ENCODE data around the gene HOXB6.

HOXB6 gene

GRCh38 chr17:48632579-48633265 is 27.9 kb upstream of the HOXB6 start:
- Histone ChIP-seq H3K4me1 (ENCODE audit: control insufficient read depth, insufficient read depth, low read length) (no peaks in the 10 kb centered on the region), H3K9ac (ENCODE audit: low read length) (no peak overlapping the region), H3K36me3 (ENCODE audit: control insufficient read depth, insufficient read depth, low read length, severe bottlenecking) (no peaks in the 10 kb centered on the region), H3K27me3 (replicated peaks; ENCODE audit: control insufficient read depth, insufficient read depth, low read length) (peaks cover 96% of the 10 kb centered on the region), H3K4me3 (ENCODE audit: low read length) (no peak overlapping the region), H3K9me3 (ENCODE audit: control insufficient read depth, low read length) (no peaks in the 10 kb centered on the region)
- no peak for DNase-seq (ENCODE audit: low read depth)

GRCh38 chr17:48631693-48632578 is 27.1 kb upstream of the HOXB6 start:
- Histone ChIP-seq H3K27me3 (replicated peaks; ENCODE audit: control insufficient read depth, insufficient read depth, low read length) (peaks cover 96% of the 10 kb centered on the region), H3K4me3 (ENCODE audit: low read length) (no peak overlapping the region), H3K36me3 (ENCODE audit: control insufficient read depth, insufficient read depth, low read length, severe bottlenecking) (no peaks in the 10 kb centered on the region), H3K4me1 (ENCODE audit: control insufficient read depth, insufficient read depth, low read length) (no peaks in the 10 kb centered on the region), H3K9ac (ENCODE audit: low read length) (no peak overlapping the region), H3K9me3 (ENCODE audit: control insufficient read depth, low read length) (no peaks in the 10 kb centered on the region)
- no peak for DNase-seq (ENCODE audit: low read depth)

- Histone ChIP-seq H3K36me3 (ENCODE audit: control insufficient read depth, insufficient read depth, low read length, severe bottlenecking) (no peaks in the 10 kb centered on the region), H3K4me1 (ENCODE audit: control insufficient read depth, insufficient read depth, low read length) (no peaks in the 10 kb centered on the region), H3K9ac (ENCODE audit: low read length) (no peak overlapping the region), H3K9me3 (ENCODE audit: control insufficient read depth, low read length) (no peaks in the 10 kb centered on the region), H3K4me3 (ENCODE audit: low read length) (no peak overlapping the region), H3K27me3 (replicated peaks; ENCODE audit: control insufficient read depth, insufficient read depth, low read length) (peaks cover 94% of the 10 kb centered on the region)
- DNase-seq (ENCODE audit: low read depth), result no peak
These were observed 26.3 kb upstream of the HOXB6 start for GRCh38 chr17:48630925-48631692.

GRCh38 chr17:48630009-48630924 is 25.5 kb upstream of the HOXB6 start:
- peaks cover 86% of the 10 kb centered on the region for H3K27me3 ChIP-seq (replicated peaks; ENCODE audit: control insufficient read depth, insufficient read depth, low read length)
- no peaks in the 10 kb centered on the region for H3K9me3 ChIP-seq (ENCODE audit: control insufficient read depth, low read length)
- DNase-seq (ENCODE audit: low read depth), result no peak
- H3K4me3 ChIP-seq (ENCODE audit: low read length), result no peak overlapping the region
- no peaks in the 10 kb centered on the region for H3K4me1 ChIP-seq (ENCODE audit: control insufficient read depth, insufficient read depth, low read length)
- H3K9ac ChIP-seq (ENCODE audit: low read length), result no peak overlapping the region
- H3K36me3 ChIP-seq (ENCODE audit: control insufficient read depth, insufficient read depth, low read length, severe bottlenecking), result no peaks in the 10 kb centered on the region

GRCh38 chr17:48629411-48629759 is 24.6 kb upstream of the HOXB6 start:
- Histone ChIP-seq H3K36me3 (ENCODE audit: control insufficient read depth, insufficient read depth, low read length, severe bottlenecking) (no peaks in the 10 kb centered on the region), H3K9me3 (ENCODE audit: control insufficient read depth, low read length) (no peaks in the 10 kb centered on the region), H3K4me1 (ENCODE audit: control insufficient read depth, insufficient read depth, low read length) (no peaks in the 10 kb centered on the region), H3K4me3 (ENCODE audit: low read length) (no peak overlapping the region), H3K27me3 (replicated peaks; ENCODE audit: control insufficient read depth, insufficient read depth, low read length) (peaks cover 83% of the 10 kb centered on the region), H3K9ac (ENCODE audit: low read length) (no peak overlapping the region)
- DNase-seq (ENCODE audit: low read depth), result no peak

GRCh38 chr17:48628649-48629410 is 24.0 kb upstream of the HOXB6 start:
- DNase-seq (ENCODE audit: low read depth), result no peak
- Histone ChIP-seq H3K4me1 (ENCODE audit: control insufficient read depth, insufficient read depth, low read length) (no peaks in the 10 kb centered on the region), H3K4me3 (ENCODE audit: low read length) (no peak overlapping the region), H3K27me3 (replicated peaks; ENCODE audit: control insufficient read depth, insufficient read depth, low read length) (peaks cover 83% of the 10 kb centered on the region), H3K36me3 (ENCODE audit: control insufficient read depth, insufficient read depth, low read length, severe bottlenecking) (no peaks in the 10 kb centered on the region), H3K9me3 (ENCODE audit: control insufficient read depth, low read length) (no peaks in the 10 kb centered on the region), H3K9ac (ENCODE audit: low read length) (no peak overlapping the region)

GRCh38 chr17:48627623-48628521 is 23.1 kb upstream of the HOXB6 start:
- H3K27me3 ChIP-seq (replicated peaks; ENCODE audit: control insufficient read depth, insufficient read depth, low read length), result peaks cover 83% of the 10 kb centered on the region
- no peaks in the 10 kb centered on the region for H3K4me1 ChIP-seq (ENCODE audit: control insufficient read depth, insufficient read depth, low read length)
- no peak overlapping the region for H3K4me3 ChIP-seq (ENCODE audit: low read length)
- DNase-seq (ENCODE audit: low read depth), result no peak
- H3K36me3 ChIP-seq (ENCODE audit: control insufficient read depth, insufficient read depth, low read length, severe bottlenecking), result no peaks in the 10 kb centered on the region
- no peaks in the 10 kb centered on the region for H3K9me3 ChIP-seq (ENCODE audit: control insufficient read depth, low read length)
- no peak overlapping the region for H3K9ac ChIP-seq (ENCODE audit: low read length)

- H3K27me3 ChIP-seq (replicated peaks; ENCODE audit: control insufficient read depth, insufficient read depth, low read length), result peaks cover 83% of the 10 kb centered on the region
- H3K36me3 ChIP-seq (ENCODE audit: control insufficient read depth, insufficient read depth, low read length, severe bottlenecking), result no peaks in the 10 kb centered on the region
- DNase-seq (ENCODE audit: low read depth), result no peak
- H3K4me1 ChIP-seq (ENCODE audit: control insufficient read depth, insufficient read depth, low read length), result no peaks in the 10 kb centered on the region
- no peaks in the 10 kb centered on the region for H3K9me3 ChIP-seq (ENCODE audit: control insufficient read depth, low read length)
- H3K9ac ChIP-seq (ENCODE audit: low read length), result no peak overlapping the region
- H3K4me3 ChIP-seq (ENCODE audit: low read length), result no peak overlapping the region
These were observed 22.4 kb upstream of the HOXB6 start for GRCh38 chr17:48627118-48627597.

GRCh38 chr17:48626245-48627117 is 21.7 kb upstream of the HOXB6 start, which contains the start of gene HOXB9:
HOXB9 (minus strand) TSS chr17:48626358; CDS start chr17:48626269, 89 bp downstream.
- H3K4me1 ChIP-seq (ENCODE audit: control insufficient read depth, insufficient read depth, low read length), result no peaks in the 10 kb centered on the region
- DNase-seq (ENCODE audit: low read depth), result no peak
- peaks cover 83% of the 10 kb centered on the region for H3K27me3 ChIP-seq (replicated peaks; ENCODE audit: control insufficient read depth, insufficient read depth, low read length)
- H3K4me3 ChIP-seq (ENCODE audit: low read length), result peak within 1 kb of the TSS; percentile 78
- H3K36me3 ChIP-seq (ENCODE audit: control insufficient read depth, insufficient read depth, low read length, severe bottlenecking), result no peaks in the 10 kb centered on the region
- H3K9ac ChIP-seq (ENCODE audit: low read length), result peak within 1 kb of the TSS; percentile 66
- no peaks in the 10 kb centered on the region for H3K9me3 ChIP-seq (ENCODE audit: control insufficient read depth, low read length)
